ENCODE results near the gene MT1E. TPM values are rescaled to one million over a fixed set of nuclear protein-coding genes. Genes with fewer than 3 reads are reported as not detected.
"Not testable (repeated sequence)": the region's sequence is repeated elsewhere in the genome, so short reads cannot be mapped to it uniquely, and the experiment has no call there.

The MT1E gene
- total RNA-seq, 1 donor from 2014 or later = 152 TPM

DNA sequence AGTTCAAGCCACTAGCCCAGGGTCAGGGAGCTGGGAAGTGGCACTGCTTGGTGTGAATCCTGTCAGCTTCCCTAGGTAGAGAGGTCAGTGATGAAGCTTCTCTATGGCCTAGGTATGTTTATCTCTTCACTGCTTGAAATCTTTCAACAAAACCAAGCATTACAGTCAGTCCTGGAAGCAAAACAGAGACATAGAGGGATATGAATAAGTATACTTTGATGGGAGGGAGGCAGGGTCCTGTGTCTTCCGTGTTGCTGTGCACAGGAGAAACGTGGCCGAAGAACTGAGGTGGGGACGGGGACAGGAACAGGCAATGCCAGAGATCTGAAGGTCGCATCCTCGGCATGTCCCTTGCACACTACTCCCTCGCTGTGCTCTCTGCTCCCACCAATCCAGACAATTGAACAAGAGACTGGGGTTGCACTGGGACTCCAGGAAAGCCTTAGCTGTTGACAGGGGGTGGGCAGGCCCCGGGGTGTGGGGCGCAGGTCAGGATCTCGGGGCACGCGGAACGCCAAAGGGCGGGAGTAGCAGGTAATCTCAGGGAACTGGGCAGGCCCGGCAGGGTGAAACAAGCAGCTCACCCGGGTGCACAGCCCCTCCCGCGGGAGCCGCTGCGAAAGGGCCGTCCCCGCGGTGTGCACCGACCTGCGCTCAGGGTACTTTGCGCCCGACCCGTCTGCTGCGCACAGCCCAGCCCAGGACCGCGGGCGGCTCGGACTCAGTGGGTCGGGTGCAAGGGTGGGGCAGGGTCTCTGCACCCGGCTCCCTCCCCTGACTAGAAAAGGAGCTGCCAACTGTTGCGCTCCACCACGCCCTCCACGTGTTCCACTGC lies 43.6 kb downstream of the MT1E start, which contains the start of gene MT1H:
Gene MT1H (plus strand): TSS at position 810 of the 835 bp plus-strand sequence. CDS start 71 bp downstream, outside the sequence.
- intact Hi-C loops (cut with micrococcal nuclease) = loop anchor here (2.0 kb wide), 1 partner anchor 14 kb away; the partner anchor contains the start of gene MT1X

DNA sequence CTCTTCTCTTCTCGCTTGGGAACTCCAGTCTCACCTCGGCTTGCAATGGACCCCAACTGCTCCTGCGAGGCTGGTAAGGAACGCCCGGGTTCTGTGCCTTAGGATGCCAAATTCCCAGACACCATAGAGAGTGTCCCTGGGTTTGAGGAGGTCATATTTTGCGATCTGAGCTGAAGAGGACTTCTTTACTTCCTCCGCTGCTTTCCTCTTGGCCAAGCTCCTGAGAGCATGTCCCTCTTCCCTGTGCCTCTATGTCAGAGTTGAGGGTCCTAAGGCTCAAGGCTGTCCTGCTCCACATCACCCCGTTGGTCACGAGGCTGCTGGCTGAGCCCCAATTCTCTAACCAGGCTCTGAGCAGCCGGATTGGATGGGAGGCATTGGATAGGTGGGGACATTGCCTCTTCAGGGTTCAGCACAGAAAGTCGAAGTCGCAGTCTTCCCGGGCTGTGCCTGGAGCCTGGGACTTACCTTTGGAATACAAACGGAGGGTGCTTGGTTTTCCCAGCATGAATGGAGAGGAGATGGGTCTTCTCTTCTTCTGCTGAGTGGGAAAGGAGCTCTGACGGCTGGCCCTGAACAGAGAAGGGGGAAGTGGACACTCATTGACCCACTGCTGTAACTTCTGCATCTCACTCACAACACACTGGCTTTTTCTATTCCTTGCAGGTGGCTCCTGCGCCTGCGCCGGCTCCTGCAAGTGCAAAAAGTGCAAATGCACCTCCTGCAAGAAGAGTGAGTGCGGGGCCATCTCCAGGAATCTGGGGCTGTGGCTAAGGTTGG lies 44.4 kb downstream of the MT1E start:
- intact Hi-C loops (cut with micrococcal nuclease) = loop anchor here (2.0 kb wide), 1 partner anchor 13 kb away; the partner anchor contains the start of gene MT1X

DNA sequence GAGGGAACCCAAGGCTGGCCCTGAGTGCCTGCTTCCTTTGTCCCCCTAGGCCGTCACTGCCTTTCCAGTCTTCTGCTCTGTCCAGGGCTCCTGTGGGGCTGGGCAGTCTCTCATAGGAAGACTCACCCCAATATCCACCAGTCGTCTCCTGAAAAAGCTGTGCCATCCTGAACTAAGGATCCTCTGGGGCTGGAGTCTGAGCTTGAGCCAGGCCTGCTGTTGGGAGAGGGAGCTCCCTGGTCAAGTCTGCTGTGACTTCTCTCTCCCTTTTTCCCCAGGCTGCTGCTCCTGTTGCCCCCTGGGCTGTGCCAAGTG lies 45.0 kb downstream of the MT1E start:
- intact Hi-C loops (cut with micrococcal nuclease) = no loop called here

DNA sequence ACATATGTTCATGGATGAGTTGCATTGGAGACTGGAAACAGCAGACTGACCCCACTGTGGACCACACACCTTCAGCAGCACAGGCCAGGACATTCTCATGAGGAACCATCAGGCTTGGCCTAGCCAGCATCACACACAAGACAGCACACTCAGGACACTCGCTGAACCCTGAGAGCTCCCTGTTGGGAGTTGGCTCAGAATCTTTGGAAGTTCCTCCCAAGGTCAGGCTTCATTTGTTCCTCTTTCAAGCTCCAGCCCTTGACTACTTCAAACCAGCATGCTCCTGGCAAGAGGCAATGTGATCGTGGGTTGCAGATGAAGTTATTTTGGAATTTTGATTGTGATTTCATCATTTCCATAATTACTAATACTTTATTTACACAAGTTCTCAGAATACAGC lies 46.1 kb downstream of the MT1E start:
- intact Hi-C loops (cut with micrococcal nuclease) = not testable (repeated sequence)

DNA sequence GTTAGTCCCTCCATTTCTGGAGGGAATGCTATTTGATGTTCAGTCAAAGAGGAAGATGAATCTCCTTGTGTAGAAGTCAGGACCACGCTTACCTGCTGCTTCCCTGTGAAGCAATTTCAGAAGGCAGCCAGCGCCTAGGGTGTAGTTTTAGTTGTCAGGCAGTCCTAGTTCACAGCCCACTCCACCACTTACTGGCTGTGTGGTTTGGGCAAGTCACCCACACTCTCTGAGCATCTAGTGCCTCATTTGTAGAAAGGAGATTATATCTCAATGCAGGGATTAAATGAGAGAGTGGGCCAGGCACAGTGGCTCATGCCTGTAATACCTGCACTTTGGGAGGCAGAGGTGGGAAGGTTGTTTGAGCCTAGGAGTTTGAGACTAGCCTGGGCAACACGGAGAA lies 46.6 kb downstream of the MT1E start:
- intact Hi-C loops (cut with micrococcal nuclease) = not testable (repeated sequence)

DNA sequence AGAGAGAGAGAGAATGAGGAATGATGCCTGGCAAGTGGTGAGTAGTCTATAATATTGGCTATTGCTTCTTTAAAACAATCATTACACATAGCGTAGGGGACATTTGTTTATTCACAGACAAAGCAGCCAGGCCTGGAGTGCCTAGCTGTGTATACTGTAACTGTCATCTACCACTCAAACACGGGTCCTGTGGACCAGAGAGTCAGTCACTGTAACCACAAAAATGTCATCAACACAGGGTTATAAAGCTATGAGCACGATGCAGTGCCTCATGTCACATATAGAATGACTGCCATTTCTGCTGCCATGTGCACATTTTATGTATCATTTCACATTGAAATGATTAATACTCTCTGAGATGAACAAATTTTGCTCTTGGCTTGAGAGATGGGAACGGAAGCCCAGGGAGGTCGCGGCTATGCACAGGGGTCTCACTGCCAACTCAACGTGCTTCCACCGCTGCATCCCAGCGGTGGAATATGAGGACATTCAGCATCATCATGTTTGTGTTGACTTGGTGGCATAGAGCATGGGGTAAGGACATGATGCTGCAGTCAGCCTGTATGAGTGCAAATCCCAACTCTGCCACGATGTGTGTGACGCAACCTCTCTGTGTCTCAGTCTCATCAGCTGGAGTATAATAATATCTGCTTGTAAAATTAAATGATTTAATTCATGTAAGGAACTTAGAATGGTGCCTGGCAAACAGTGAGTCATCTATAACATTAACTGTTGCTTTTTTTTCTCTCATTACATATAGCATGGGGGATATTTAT lies 47.4 kb downstream of the MT1E start:
- intact Hi-C loops (cut with micrococcal nuclease) = no loop called here

DNA sequence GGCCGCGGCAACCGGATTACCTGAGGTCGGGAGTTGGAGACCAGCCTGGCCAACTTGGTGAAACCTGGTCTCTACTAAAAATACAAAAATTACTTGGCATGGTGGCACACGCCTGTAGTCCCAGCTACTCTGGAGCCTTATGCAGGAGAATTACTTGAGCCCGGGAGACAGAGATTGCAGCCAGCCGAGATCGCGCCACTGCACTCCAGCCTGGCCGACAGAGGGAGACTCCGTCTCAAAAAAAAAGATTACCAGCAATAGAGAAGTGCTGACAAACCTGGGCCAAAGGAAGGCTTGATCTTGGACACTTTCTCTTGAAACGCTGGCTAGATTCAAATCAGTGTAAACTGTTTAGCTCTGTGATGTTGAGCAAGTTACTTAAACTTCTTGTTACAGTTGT lies 48.3 kb downstream of the MT1E start:
- intact Hi-C loops (cut with micrococcal nuclease) = loop anchor here (1.0 kb wide), 2 partner anchors 28 to 115 kb away; no protein-coding TSS in a partner anchor

DNA sequence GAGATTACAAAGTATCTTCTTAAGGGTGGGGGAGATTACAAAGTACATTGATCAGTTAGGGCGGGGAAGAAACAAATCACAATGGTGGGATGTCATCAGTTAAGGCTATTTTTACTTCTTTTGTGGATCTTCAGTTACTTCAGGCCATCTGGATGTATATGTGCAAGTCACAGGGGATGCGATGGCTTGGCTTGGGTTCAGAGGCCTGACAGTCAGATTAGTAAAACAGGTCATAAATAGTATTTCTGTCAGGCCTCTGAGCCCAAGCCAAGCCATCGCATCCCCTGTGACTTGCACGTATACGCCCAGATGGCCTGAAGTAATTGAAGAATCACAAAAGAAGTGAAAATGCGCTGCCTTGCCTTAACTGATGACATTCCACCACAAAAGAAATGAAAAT lies 49.0 kb downstream of the MT1E start:
- intact Hi-C loops (cut with micrococcal nuclease) = loop anchor here (1.0 kb wide), 2 partner anchors 28 to 115 kb away; no protein-coding TSS in a partner anchor

DNA sequence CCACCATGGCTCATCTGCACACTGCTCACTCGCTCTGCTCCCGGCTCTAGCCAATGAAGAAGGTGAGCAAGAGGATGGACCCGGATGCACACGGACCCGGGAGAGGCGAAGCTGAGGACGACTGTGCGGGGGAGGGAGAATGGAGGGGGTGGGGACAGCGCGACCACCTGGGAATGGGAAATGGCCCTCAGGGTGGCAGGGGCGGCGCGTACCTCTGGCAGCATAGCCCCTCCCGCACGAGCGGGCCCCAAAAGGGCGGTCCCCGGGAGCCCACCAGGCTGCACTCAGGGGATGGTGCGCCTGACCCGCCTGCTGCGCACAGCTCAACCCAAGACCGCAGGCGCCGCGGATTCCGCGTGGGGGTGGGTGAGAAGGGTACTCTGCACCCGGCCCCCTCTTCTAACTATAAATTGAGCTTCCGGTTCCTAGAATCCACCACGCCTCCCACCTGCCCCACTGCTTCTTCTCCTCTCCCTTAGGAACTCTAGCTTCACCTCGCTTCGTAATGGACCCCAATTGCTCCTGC lies 50.2 kb downstream of the MT1E start:
- intact Hi-C loops (cut with micrococcal nuclease) = no loop called here

Other genes with a start within 250 kb of the MT1E start
- 50.3 and 51.1 TPM in 2 replicates for gene AMFR, start 200.2 kb upstream of the MT1E start, total RNA-seq
- gene NUDT21, start 174.4 kb upstream of the MT1E start, total RNA-seq = 190 and 193 TPM in 2 replicates
- 52.5 and 57.2 TPM in 2 replicates for gene OGFOD1, start 174.2 kb upstream of the MT1E start, total RNA-seq
- gene BBS2, start 105.8 kb upstream of the MT1E start, total RNA-seq = 12.1 and 15.9 TPM in 2 replicates
- gene MT4, start 60.7 kb upstream of the MT1E start, total RNA-seq = not detected in 2 replicates
- 2.5 and 5.0 TPM in 2 replicates for gene MT3, start 36.3 kb upstream of the MT1E start, total RNA-seq
- gene MT2A, start 17.2 kb upstream of the MT1E start, total RNA-seq = 314 and 350 TPM in 2 replicates
- gene MT1M, start 6.9 kb downstream of the MT1E start, total RNA-seq = not detected in 2 replicates
- 1.0 TPM in 1 of 2 replicates, not detected in the other for gene MT1A, start 12.9 kb downstream of the MT1E start, total RNA-seq
- gene MT1B, start 26.1 kb downstream of the MT1E start, total RNA-seq = not detected in 2 replicates
- 21.9 and 25.2 TPM in 2 replicates for gene MT1F, start 32.2 kb downstream of the MT1E start, total RNA-seq
- 24.1 and 28.8 TPM in 2 replicates for gene MT1G, start 42.3 kb downstream of the MT1E start, total RNA-seq
- gene MT1H, start 44.0 kb downstream of the MT1E start, total RNA-seq = 2.8 and 4.9 TPM in 2 replicates
- 69.0 and 74.7 TPM in 2 replicates for gene MT1X, start 56.7 kb downstream of the MT1E start, total RNA-seq
- 102 and 107 TPM in 2 replicates for gene NUP93, start 104.3 kb downstream of the MT1E start, total RNA-seq
- gene SLC12A3, start 239.4 kb downstream of the MT1E start, total RNA-seq = not detected in 2 replicates

All from T-helper 1 cell treated with Interleukin-12 subunit alpha and Interleukin-12 subunit beta and Interleukin-4 antibody, amounts not matched to agents 30 ng/mL and 1 ng/mL, for 36 hours (primary cell).